GM19455 (cell line): ENCODE measurements around the gene SLC29A3.
A peak's percentile ranks its signal among the peaks of the same experiment; 100 is the strongest.

Experiments used
- ATAC-seq: cut with Tn5 transposase; IDR thresholded peaks from one replicate; pipeline ENCODE4 v1.9.1; 2021; ENCODE audit not compliant: unreplicated experiment

SLC29A3 gene

GRCh38 chr10:71368176-71368575 is 49.1 kb downstream of the SLC29A3 start:
- no peak for ATAC-seq

DNA sequence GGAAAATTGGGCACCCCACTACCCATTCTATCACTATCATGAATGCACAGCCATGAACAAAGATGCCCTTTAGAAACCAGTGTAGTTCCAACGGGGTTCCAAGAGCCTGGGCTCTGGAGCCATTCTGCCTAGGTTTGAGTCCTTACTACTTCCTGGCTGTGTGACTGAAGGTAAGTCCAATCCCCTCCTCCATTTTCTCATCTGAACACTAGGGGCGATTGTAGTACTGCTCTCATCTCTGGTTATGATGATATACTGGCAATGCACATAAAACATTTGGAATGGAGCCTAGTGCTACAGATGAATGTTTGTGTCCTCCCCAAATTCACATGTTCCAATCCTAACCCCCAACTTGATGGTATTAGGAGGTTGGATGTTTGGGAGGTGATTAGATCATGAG is 49.6 kb downstream of the SLC29A3 start:
- no peak for ATAC-seq

DNA sequence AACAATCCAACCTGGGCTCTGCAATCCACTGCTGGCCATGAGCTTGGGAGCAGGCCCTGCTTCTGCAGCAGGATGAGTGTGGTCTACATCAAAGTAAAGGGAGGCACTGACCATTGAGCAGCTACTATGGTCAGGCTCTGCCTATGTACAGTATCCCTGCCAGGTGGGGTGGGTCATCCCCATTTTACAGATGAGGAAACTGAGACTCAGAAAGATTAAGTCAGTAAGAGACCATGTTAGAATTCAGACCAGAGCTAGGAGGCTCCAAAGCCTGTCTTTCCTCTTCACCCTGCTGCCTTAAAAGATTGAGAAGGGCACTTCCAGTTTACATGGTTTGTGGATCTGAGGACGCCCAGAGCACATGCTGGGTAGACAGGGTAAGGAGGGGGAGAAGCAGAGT is 50.5 kb downstream of the SLC29A3 start:
- no peak for ATAC-seq

- no peak for ATAC-seq
Observed at GRCh38 chr10:71370031-71370430, 51.0 kb downstream of the SLC29A3 start.

- ATAC-seq: peak; percentile 44
Observed at GRCh38 chr10:71371750-71372166, 52.7 kb downstream of the SLC29A3 start.

DNA sequence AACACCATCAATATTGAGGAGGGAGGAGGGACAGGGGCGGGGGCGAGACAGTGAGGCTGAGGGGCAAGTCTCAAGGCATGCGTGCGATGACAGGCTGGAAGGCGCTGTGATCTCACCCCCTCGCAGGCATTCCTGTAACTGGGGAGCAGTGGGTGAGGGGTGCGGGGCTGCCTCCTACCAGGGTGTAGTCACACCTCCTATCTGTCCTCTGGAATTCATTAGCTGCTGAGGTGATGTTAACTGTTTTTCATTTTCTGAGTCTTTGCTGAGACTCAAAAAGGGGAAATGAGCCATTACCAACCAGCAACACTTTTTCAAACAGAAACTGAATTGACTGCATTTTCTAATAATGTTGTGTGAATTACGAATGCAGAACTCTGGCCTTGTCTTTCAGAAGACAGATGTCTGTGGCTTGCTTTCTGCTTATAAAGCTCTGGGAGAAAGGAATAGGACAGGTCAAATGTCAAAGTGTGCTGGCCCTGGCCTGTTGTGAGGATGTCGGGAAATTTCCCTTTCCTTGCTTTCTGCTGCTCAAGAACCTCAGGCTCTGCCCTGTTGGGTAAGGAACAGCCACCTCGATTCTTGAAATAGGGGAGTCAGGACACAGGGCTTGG is 53.9 kb downstream of the SLC29A3 start:
- peak; percentile 53 for ATAC-seq

- ATAC-seq: no peak
Observed at GRCh38 chr10:71374481-71375233, 55.6 kb downstream of the SLC29A3 start.

DNA sequence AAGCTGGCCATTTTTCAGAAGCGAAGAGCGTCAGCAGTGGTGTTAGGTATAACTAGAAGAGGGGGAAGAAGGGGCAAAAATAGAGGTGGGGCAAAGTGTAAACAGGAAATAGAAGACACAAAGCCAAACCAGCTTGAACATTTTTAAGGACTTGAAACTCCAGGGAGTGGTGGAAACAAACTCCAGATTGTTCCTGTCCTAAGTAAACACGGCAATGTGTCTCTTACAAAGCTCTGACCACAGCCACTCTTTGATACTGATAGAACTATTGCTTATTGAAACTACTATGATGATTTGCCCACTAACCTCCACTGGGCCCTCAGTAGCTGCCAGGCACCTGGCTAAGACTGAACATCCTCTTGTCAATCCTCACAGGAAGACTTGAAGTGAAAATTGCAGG is 56.9 kb downstream of the SLC29A3 start:
- ATAC-seq: no peak

- ATAC-seq: no peak
Observed at GRCh38 chr10:71378336-71379117, 59.5 kb downstream of the SLC29A3 start.

- no peak for ATAC-seq
Observed at GRCh38 chr10:71379118-71379766, 60.2 kb downstream of the SLC29A3 start.

DNA sequence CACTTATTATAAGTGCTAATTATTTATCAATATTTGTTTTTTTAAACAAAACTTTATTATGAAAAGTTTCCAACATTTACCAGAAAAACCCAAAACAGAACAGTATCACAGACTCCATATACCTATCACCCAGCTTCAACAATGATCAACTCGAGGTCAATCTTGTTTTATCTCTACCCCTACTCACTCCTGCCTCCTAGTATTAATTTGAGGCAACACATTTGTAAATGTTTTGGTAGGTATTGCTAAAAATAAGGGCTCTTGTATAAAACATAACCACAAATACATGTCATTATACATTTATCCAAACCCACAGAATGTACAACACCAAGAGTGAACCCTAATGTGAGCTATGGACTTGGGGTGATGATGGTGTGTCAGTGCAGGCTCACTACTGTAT is 61.8 kb downstream of the SLC29A3 start:
- ATAC-seq: no peak

GRCh38 chr10:71381611-71382010 is 62.6 kb downstream of the SLC29A3 start:
- no peak for ATAC-seq

GRCh38 chr10:71382028-71382427 is 63.0 kb downstream of the SLC29A3 start:
- no peak for ATAC-seq

DNA sequence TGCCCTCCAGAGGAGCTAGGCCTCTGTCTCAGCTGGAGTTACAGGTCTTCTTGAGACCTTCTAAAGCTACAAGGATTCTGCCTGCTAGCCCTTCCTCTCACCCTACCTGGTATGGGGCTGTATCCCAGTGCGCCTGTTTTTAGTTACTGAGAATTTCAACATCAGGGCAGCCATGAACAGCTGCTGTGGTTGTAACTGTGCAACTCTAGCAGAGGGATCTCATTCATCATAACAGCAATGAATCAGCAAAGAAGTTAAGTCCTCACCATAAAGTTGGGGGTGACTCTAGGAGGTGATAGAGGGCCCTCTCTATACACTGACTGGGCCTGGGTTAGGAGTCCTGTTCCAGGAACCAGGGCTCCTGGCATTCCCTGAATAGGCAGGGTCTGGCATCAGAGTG is 63.7 kb downstream of the SLC29A3 start:
- no peak for ATAC-seq

- no peak for ATAC-seq
Observed at GRCh38 chr10:71383972-71384687, 65.1 kb downstream of the SLC29A3 start.

DNA sequence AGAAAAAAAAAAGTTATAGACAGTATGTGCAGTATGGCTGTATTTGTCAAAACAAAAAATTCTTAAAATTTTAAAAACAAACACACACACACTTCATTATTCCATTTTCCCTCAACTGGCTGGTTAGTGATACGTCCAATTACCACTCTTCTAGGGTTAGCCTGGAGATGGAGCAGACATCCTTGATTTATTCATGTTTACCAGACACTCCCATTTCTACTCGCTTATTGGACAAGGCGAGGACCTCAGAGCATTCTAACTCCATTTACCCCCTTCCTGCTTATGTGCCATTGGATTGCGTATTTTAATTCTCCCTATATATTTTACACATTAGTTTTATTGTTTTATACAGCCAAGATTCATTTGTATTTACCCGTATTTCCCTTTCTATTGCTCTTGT is 69.1 kb downstream of the SLC29A3 start:
- no peak for ATAC-seq

DNA sequence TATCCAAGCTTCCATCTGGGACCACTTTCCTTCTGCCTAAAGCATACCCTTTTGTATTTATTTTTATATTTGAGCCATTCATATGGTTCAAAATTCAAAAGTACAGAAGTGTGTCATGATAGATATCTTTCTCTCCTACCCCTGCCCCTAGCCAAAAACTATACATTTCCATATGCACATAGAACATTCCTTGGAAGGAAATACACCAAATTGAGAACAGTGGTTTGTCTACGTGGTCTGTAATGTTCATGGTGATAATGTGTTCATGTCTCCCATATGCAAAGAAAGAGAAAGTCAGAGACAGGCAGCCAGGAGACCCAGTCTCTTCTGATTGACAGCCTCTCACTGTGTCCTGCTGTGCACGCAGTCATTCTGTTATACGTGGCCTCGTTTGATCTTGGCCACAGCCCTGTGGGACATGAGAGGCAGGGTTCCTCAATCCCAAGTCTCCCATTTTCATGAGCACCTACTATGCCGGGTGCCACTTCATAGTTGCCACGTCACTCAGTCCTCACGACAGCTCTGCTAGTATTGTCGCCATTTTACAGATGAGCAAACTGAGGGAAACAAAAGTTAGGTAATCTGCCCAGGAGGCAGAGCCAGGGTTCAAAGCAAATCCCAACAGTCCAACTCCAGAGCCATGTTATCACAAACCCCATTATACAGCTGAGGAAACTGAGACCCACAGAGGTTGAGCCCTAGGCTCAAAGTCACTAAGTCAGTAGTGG is 69.7 kb downstream of the SLC29A3 start:
- ATAC-seq: no peak

- no peak for ATAC-seq
Observed at GRCh38 chr10:71389768-71390460, 70.9 kb downstream of the SLC29A3 start.

GRCh38 chr10:71390461-71390835 is 71.4 kb downstream of the SLC29A3 start:
- ATAC-seq: no peak
